ENCODE data around the gene TMEM107.

DNA sequence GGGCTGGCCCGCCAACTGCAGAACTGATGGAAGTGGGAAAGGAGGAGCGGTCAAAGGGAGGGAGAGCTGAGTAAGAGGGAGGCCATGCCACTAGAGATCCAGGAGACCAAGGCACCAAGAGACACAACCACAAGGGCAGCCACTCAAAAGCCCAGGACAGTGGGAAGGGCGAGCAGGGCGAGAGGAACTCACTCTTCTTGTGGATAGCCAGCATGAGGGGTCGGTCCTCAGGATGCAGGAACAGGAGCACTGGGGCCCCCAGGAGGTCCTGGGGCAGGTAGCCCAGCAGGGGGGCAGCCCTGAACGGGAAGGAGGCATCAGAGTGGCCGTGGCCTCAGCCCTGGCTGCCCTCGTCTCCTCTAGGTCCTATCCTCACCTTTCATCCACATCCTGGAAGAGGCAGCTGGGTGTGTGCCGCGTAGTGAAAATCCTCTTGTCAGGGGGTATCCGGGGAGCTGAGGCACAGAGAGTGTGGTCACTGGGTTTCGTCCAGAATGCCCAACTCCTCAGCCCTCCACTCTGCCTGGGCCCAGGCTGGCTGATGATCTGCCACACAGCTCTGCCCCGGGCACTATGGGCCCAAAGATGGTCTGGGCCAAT lies 28.3 kb downstream of the TMEM107 start:
- TF ChIP-seq POLR2AphosphoS5 (IDR thresholded peaks at IDR 0.05; ENCODE audit: low read depth, low read length) = no peak
- TF ChIP-seq TAF1 (IDR thresholded peaks at IDR 0.05; ENCODE audit: low read depth, low read length) = no peak
- TF ChIP-seq POLR2A (IDR thresholded peaks at IDR 0.05; ENCODE audit: low read depth, low read length) = no peak
- no peak for TF ChIP-seq PAX5 (IDR thresholded peaks at IDR 0.05; ENCODE audit: insufficient read depth, low read length, severe bottlenecking)
- TF ChIP-seq SPI1 (IDR thresholded peaks at IDR 0.05; ENCODE audit: low read depth, low read length) = no peak
- TF ChIP-seq POU2F2 (IDR thresholded peaks at IDR 0.05; ENCODE audit: low read depth, low read length) = no peak
